ENCODE results near the gene PPIC. TPM values are rescaled to one million over a fixed set of nuclear protein-coding genes. Genes with fewer than 3 reads are reported as not detected.

The PPIC gene
- total RNA-seq, 2 experiments from 2014 or later: not detected

DNA sequence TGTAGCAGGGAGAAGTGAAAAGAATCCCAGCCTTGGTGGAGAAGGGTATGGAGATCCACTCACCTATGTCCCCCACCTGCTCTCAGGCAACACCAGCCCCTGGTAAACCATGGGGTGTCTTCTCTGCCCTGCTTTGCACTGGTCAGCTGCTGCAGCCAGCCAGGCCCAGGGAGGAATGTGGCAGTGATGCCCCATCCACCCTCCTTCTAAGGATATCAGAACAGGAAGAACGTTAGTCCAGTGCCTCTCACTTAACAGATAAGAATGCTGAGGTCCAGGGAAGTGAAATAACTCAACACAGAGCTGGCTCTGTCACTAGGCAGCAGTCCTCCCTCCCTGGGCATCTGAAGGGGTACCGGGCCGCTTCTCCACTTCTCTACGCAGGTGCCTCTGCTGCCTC lies 9.7 kb upstream of the PPIC start:
- Mint-ChIP-seq H3K4me3 (no peak overlapping the region), H3K27me3 (ENCODE audit: low read depth) (peaks cover 21% of the 10 kb centered on the region), H3K27ac (no peak overlapping the region), H3K36me3 (ENCODE audit: low read depth) (no peaks in the 10 kb centered on the region), H3K4me1 (ENCODE audit: low read depth) (no peaks in the 10 kb centered on the region), H3K9me3 (ENCODE audit: insufficient read depth) (no peaks in the 10 kb centered on the region)
- ChIA-PET CTCF (no interaction called here), POLR2A (no interaction called here)
- ATAC-seq (no peak), DNase-seq (no peak)

DNA sequence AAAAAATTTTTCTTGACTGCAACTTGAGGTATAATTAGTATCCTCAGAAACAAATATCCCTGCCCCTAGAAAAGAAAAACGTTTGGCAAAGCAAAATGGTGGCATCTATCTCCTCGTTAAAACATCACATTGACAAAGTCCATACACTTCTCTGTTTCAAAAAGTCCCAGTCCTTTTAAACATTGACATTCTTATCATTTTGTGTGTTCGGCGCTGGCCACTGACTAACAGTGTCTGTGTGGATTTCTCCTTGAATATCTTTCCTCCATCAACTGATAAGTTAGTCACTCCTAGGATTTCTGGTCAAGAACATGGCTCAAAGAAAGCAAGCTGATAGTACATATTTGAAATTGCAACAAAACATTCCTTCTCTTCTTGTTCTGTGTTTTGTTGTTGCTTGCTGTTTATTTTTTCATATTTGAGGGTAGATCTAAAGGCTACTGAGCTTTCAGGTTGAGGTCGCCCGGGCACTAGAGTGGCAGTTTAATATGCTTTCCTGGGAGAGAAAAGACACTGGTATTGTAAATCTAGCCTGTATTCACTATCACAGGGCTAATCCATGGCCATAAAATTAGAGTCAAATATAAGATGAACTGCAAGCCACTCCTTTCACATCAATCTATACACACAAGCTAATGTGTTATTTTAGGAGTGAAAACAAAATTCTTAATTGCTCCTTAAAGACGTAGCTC lies 8.5 kb upstream of the PPIC start:
- H3K27ac Mint-ChIP-seq: no peak overlapping the region
- ATAC-seq (no peak), DNase-seq (no peak)
- H3K36me3 Mint-ChIP-seq (ENCODE audit: low read depth): no peaks in the 10 kb centered on the region
- POLR2A ChIA-PET: no interaction called here
- H3K4me1 Mint-ChIP-seq (ENCODE audit: low read depth): no peaks in the 10 kb centered on the region
- H3K9me3 Mint-ChIP-seq (ENCODE audit: insufficient read depth): no peaks in the 10 kb centered on the region
- CTCF ChIA-PET: no interaction called here
- no peak overlapping the region for H3K4me3 Mint-ChIP-seq
- peaks cover 18% of the 10 kb centered on the region for H3K27me3 Mint-ChIP-seq (ENCODE audit: low read depth)

DNA sequence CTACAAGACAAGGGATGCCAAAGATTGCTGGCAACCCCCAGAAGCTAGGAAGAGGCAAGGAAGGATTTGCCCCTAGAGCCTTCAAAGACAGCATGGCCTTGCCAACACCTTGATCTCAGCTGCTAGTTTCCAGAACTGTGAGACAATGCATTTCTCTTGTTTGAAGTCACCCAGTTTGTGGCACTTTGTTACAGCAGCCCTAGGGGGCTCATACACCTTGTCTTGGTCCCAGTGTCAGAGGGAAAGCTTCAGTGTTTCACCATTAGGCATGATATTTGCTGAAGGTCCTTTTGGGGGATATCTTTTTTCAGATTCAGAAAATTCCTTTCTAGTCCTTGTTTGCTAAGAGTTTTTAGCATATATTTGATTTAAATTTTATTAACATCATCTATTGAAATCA lies 3.1 kb upstream of the PPIC start:
- ATAC-seq (no peak), DNase-seq (no peak)
- Mint-ChIP-seq H3K4me1 (ENCODE audit: low read depth) (peaks cover 9% of the 10 kb centered on the region), H3K4me3 (no peak overlapping the region), H3K9me3 (ENCODE audit: insufficient read depth) (no peaks in the 10 kb centered on the region), H3K36me3 (ENCODE audit: low read depth) (no peaks in the 10 kb centered on the region), H3K27me3 (ENCODE audit: low read depth) (peaks cover 44% of the 10 kb centered on the region), H3K27ac (no peak overlapping the region)
- ChIA-PET CTCF (interaction anchor here (0.5 kb wide), 1 partner anchor 18 kb away, joined by 4 read pairs; no protein-coding TSS in a partner anchor), POLR2A (no interaction called here)

DNA sequence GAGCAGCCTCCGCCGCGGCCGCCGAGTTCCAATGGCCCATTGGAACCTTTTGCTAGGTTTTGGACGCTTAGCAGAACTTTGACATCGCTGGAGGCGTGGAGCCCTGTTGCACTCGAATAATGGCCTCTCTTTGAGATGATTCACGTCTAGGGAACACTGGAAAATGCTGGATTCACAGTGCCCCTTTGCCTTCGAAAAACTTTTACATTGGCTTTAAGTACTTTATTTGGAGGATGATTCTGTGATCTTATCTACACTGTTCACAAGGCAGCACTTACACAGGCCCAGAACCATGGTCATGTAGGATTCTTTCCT lies 536 bp upstream of the PPIC start:
- CTCF ChIA-PET: no interaction called here
- H3K27me3 Mint-ChIP-seq (ENCODE audit: low read depth): peaks cover 41% of the 10 kb centered on the region

DNA sequence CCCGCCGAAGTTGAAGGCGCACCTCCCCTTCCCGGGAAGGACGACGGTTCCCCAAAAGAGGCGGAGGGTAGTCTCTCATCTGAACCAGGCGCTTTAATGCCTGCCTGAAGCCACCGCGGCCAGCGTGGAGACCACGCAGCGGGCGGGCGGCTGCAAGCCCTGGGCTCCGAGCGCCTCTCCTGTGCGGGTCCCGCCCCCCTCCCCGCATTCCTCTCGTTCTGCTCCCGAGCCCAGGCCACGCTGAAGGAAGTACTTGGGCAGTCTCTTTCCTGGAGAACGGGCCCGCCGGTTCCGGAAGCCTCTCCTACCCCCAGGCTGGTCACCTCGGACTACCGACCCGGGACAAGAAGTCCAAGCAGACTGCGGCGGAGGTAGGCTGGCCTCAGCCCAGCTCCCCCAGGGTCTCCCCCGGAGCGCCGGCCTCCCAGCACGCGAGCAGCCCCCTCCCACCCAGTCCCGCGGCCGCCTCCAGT lies 571 bp downstream of the PPIC start:
- no peak for DNase-seq
- ChIA-PET POLR2A (no interaction called here), CTCF (no interaction called here)
- no peaks in the 10 kb centered on the region for H3K9me3 Mint-ChIP-seq (ENCODE audit: insufficient read depth)
- peaks cover 9% of the 10 kb centered on the region for H3K4me1 Mint-ChIP-seq (ENCODE audit: low read depth)
- no peaks in the 10 kb centered on the region for H3K36me3 Mint-ChIP-seq (ENCODE audit: low read depth)
- H3K27me3 Mint-ChIP-seq (ENCODE audit: low read depth): peaks cover 43% of the 10 kb centered on the region
- ATAC-seq: peak; percentile 48
- H3K4me3 Mint-ChIP-seq: no peak overlapping the region
- H3K27ac Mint-ChIP-seq: no peak overlapping the region

More for the DNA sequence above, 536 bp upstream of the PPIC start:
- H3K27ac Mint-ChIP-seq: no peak overlapping the region
- H3K4me3 Mint-ChIP-seq: no peak overlapping the region
- H3K36me3 Mint-ChIP-seq (ENCODE audit: low read depth): no peaks in the 10 kb centered on the region
- H3K9me3 Mint-ChIP-seq (ENCODE audit: insufficient read depth): no peaks in the 10 kb centered on the region
- POLR2A ChIA-PET: no interaction called here
- no peak for DNase-seq
- H3K4me1 Mint-ChIP-seq (ENCODE audit: low read depth): peaks cover 9% of the 10 kb centered on the region
- ATAC-seq: no peak

DNA sequence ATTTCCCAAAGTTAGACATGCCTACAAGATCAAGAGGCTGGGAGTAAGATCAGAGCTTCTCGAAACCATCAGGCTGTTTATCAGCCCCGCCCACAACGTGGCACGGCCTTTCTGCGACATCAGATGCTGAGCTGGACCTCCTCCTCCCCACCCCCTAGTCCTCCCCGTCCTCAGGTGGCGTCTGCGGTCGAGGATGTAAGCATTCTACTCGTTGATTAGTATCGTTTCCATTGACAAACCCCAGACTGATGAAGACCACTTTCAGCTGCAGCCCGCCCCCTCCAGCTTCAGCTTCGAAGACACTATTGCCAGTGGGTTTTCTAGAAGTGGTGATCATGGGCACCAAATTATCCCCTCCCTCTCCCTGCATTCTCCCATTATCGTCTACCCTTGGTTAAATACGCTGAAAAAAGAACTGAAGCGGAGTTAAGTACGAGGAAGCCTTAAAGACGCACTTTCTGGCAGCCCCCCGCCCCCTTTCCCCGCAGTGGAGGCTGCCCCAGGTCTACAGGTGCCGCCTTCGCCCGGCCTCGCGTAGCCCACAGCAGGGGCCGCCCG lies 1.1 kb downstream of the PPIC start:
- Mint-ChIP-seq H3K4me1 (ENCODE audit: low read depth) (peaks cover 9% of the 10 kb centered on the region), H3K4me3 (peak overlapping the region; percentile 50), H3K27ac (no peak overlapping the region), H3K27me3 (ENCODE audit: low read depth) (peaks cover 43% of the 10 kb centered on the region), H3K9me3 (ENCODE audit: insufficient read depth) (no peaks in the 10 kb centered on the region), H3K36me3 (ENCODE audit: low read depth) (no peaks in the 10 kb centered on the region)
- ATAC-seq (peak; percentile 47), DNase-seq (no peak)
- ChIA-PET CTCF (interaction anchor here (0.7 kb wide), 1 partner anchor 136 kb away, joined by 4 read pairs; no protein-coding TSS in a partner anchor), POLR2A (no interaction called here)

DNA sequence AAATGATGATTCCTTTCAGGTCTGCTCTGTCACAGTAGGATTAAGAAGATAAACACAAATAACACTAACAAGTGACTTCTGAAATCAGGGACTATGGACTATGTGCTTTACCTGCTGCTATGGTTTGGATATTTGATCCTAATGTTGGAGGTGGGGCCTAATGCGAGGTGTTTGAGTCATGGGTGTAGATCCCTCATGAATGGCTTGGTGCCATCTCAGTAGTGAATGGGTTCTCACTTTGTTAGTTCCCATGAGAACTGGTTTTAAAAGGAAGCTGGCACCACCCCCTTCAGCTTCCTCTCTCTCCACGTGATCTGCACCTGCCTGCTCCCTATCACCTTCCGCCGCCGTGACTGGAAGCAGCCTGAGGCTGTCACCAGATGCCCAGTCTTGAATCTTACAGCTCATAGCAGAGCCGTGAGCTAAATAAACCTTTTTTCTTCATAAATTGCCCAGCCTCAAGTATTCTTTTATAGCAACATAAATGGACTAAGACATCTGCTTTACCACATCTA lies 3.3 kb downstream of the PPIC start:
- CTCF ChIA-PET: no interaction called here
- peaks cover 31% of the 10 kb centered on the region for H3K27me3 Mint-ChIP-seq (ENCODE audit: low read depth)
- POLR2A ChIA-PET: no interaction called here

DNA sequence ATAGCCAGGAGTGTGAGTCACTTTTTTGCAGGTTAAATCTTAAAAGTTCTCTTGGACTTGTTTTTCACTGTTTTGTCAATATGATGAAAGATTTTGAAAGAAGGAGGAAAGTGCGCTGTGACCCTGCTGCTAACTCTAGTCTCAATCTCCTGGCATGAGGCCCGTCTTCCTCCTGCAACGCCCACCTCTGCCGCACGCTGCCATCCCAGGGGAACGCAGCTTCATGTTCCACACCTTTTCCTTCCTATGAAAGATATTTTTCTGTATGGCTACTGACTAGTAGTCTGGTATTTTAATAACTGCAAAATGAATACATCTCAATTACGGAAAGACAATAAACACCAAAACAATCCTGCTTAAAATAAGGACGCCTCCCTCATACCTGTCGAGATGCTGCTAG lies 8.3 kb downstream of the PPIC start:
- Mint-ChIP-seq H3K27ac (no peak overlapping the region), H3K4me1 (ENCODE audit: low read depth) (no peaks in the 10 kb centered on the region), H3K9me3 (ENCODE audit: insufficient read depth) (no peaks in the 10 kb centered on the region), H3K36me3 (ENCODE audit: low read depth) (no peaks in the 10 kb centered on the region), H3K4me3 (no peak overlapping the region), H3K27me3 (ENCODE audit: low read depth) (peaks cover 2% of the 10 kb centered on the region)
- DNase-seq (no peak), ATAC-seq (no peak)
- CTCF ChIA-PET: no interaction called here
- POLR2A ChIA-PET: no interaction called here

More for the DNA sequence above, 3.3 kb downstream of the PPIC start:
- no peaks in the 10 kb centered on the region for H3K36me3 Mint-ChIP-seq (ENCODE audit: low read depth)
- H3K9me3 Mint-ChIP-seq (ENCODE audit: insufficient read depth): no peaks in the 10 kb centered on the region
- H3K27ac Mint-ChIP-seq: no peak overlapping the region
- ATAC-seq (no peak), DNase-seq (no peak)
- H3K4me3 Mint-ChIP-seq: no peak overlapping the region
- peaks cover 9% of the 10 kb centered on the region for H3K4me1 Mint-ChIP-seq (ENCODE audit: low read depth)

DNA sequence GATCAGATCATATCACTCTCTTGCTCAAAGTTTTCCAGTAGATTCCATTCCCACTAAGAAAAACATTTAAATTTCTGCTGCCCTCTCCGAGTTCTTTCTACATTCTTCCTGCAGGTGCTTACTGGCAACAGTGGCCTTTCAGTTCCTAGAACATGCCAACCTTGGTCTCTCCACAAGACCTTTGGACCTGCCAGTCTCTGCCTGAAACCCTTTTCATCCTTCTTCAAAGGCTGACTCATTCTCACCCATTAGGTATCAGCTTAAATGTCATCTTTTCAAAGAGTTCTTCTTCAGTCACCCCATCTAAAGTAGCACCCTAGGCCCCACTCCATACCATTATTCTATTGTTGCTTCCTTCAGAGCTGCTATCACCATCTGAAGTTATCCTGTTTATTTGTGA lies 21.8 kb downstream of the PPIC start:
- POLR2A ChIA-PET: interaction anchor here (0.6 kb wide), 1 partner anchor 9 kb away, joined by 3 read pairs; no protein-coding TSS in a partner anchor
- H3K36me3 Mint-ChIP-seq (ENCODE audit: low read depth): no peaks in the 10 kb centered on the region
- H3K27ac Mint-ChIP-seq: no peak overlapping the region
- DNase-seq (no peak), ATAC-seq (no peak)
- CTCF ChIA-PET: no interaction called here
- H3K4me3 Mint-ChIP-seq: no peak overlapping the region
- peaks cover 4% of the 10 kb centered on the region for H3K27me3 Mint-ChIP-seq (ENCODE audit: low read depth)
- H3K4me1 Mint-ChIP-seq (ENCODE audit: low read depth): no peaks in the 10 kb centered on the region
- no peaks in the 10 kb centered on the region for H3K9me3 Mint-ChIP-seq (ENCODE audit: insufficient read depth)

DNA sequence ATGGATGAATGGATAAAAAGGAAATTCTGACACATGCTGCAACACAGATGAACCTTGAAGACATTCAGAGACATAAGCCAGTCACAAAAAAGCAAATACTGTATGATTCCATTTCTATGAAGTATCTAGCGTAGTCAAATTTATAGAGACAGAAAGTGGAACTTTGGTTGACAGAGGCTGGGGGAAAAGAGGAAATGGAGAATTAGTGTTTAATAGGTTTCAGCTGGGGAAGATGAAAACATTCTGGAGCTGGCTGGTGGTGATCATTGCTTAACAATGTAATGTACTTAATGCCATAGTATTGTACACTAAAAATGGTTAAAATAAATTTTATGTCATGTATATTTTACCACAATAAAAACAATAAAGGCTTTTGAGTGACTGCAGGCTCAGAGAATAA lies 24.2 kb downstream of the PPIC start:
- DNase-seq (no peak), ATAC-seq (no peak)
- H3K4me3 Mint-ChIP-seq: no peak overlapping the region
- ChIA-PET POLR2A (no interaction called here), CTCF (no interaction called here)
- no peaks in the 10 kb centered on the region for H3K36me3 Mint-ChIP-seq (ENCODE audit: low read depth)
- H3K27ac Mint-ChIP-seq: no peak overlapping the region
- H3K9me3 Mint-ChIP-seq (ENCODE audit: insufficient read depth): no peaks in the 10 kb centered on the region
- H3K4me1 Mint-ChIP-seq (ENCODE audit: low read depth): no peaks in the 10 kb centered on the region
- H3K27me3 Mint-ChIP-seq (ENCODE audit: low read depth): peaks cover 3% of the 10 kb centered on the region

DNA sequence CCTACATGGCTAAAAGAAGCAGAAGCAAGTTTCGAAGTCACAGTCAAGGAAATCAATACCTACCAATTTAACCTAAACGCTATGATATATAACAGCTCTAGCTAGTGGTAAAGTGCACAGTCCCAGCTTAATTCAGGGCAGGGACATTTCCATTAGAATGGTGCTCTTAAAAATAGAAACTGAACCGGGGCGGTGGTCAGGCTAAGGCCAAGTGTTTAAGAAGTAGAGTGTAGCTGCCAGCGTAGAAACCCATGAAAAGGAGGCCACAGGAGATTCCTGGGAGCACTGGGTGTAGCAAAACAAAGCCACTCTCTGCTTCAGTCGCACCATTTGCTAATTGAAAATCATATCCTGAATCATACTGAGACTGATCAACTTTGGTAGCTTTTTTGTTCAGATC lies 28.8 kb downstream of the PPIC start:
- Mint-ChIP-seq H3K27ac (no peak overlapping the region), H3K27me3 (ENCODE audit: low read depth) (no peaks in the 10 kb centered on the region), H3K4me1 (ENCODE audit: low read depth) (no peaks in the 10 kb centered on the region), H3K4me3 (no peak overlapping the region), H3K36me3 (ENCODE audit: low read depth) (no peaks in the 10 kb centered on the region), H3K9me3 (ENCODE audit: insufficient read depth) (no peaks in the 10 kb centered on the region)
- ChIA-PET CTCF (no interaction called here), POLR2A (no interaction called here)
- DNase-seq (no peak), ATAC-seq (no peak)

DNA sequence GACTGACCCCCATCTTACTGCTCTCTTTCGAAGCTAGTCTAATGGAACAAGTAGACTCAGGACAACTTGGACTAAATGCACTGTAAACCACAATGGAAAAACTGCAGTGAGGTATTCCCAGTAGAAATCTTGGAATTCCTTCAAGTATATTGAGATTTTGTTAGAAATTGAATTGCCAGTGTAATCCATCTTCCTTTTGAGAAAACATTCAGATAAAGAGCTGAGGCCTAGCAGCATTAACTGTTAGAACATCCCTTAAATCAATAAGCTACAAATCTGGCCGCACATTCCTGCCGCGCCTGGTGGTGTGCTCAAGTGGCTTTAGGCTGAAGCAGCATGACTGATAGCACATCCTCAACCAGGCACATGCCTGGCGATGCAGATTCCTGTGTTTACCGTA lies 29.3 kb downstream of the PPIC start:
- CTCF ChIA-PET: no interaction called here
- no peak for ATAC-seq
- H3K36me3 Mint-ChIP-seq (ENCODE audit: low read depth): no peaks in the 10 kb centered on the region
- H3K4me1 Mint-ChIP-seq (ENCODE audit: low read depth): no peaks in the 10 kb centered on the region
- H3K9me3 Mint-ChIP-seq (ENCODE audit: insufficient read depth): no peaks in the 10 kb centered on the region
- DNase-seq: no peak
- H3K27me3 Mint-ChIP-seq (ENCODE audit: low read depth): no peaks in the 10 kb centered on the region
- H3K4me3 Mint-ChIP-seq: no peak overlapping the region
- H3K27ac Mint-ChIP-seq: no peak overlapping the region
- POLR2A ChIA-PET: no interaction called here

DNA sequence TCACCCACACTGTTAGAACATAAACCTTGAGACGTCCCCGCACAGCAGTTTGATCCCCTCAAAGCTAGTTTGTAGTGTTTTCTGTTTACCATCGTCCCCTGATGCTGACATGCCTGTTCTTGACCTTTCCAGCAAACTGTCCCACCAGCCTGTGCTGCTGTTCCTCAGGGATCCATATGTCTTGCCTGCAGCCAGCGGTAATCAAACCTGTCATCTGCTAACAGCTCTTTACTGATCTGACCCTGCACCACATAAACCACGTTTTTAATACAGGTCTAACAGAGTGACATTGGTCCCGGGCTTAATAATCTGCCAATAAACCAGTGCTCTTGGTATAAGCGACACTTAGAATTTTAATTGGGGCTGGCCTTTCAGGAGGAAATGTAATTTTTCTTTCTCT lies 34.7 kb downstream of the PPIC start:
- H3K9me3 Mint-ChIP-seq (ENCODE audit: insufficient read depth): no peaks in the 10 kb centered on the region
- POLR2A ChIA-PET: no interaction called here
- no peaks in the 10 kb centered on the region for H3K36me3 Mint-ChIP-seq (ENCODE audit: low read depth)
- DNase-seq (no peak), ATAC-seq (no peak)
- peaks cover 5% of the 10 kb centered on the region for H3K27me3 Mint-ChIP-seq (ENCODE audit: low read depth)
- no peak overlapping the region for H3K27ac Mint-ChIP-seq
- CTCF ChIA-PET: no interaction called here
- H3K4me1 Mint-ChIP-seq (ENCODE audit: low read depth): no peaks in the 10 kb centered on the region
- H3K4me3 Mint-ChIP-seq: no peak overlapping the region

All from activated CD8-positive, alpha-beta T cell treated with anti-CD3 and anti-CD28 coated beads, Interleukin-2, amount 10 ng/mL, durations not matched to agents 7 days and 5 days (primary cell).